ENCODE data around the gene BANP.

The BANP gene

DNA sequence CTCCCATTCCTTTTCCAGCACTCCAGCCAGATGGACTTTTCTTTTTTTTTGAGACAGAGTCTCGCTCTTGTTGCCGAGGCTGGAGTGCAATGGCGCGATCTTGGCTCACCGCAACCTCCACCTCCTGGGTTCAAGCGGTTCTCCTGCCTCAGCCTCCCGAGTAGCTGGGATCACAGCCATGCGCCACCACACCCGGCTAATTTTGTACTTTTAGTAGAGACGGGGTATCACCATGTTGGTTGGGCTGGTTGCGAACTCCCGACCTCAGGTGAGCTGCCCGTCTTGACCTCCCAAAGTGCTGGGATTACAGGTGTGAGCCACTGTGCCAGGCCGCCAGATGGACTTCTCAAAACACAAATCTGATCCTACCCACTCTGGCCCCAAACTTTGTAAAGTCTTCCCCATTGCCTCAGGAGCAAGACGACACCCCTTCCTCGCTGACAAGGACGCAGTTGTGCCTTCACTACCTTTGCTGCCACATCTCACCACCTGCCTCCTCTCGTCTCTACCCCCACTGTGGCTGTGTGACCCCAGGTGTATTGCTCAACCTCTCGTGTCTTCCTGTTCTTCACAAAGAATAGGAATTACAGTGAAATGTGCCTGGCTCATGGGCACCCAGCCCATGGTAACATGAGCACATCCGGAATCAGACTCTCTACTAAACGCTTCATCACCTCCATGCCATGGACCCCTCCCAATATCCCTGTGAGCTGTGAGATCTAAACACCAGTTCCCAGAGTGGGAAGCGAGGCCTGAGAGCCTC is 3.7 kb upstream of the BANP start:
- TF ChIP-seq, protein P1, sequence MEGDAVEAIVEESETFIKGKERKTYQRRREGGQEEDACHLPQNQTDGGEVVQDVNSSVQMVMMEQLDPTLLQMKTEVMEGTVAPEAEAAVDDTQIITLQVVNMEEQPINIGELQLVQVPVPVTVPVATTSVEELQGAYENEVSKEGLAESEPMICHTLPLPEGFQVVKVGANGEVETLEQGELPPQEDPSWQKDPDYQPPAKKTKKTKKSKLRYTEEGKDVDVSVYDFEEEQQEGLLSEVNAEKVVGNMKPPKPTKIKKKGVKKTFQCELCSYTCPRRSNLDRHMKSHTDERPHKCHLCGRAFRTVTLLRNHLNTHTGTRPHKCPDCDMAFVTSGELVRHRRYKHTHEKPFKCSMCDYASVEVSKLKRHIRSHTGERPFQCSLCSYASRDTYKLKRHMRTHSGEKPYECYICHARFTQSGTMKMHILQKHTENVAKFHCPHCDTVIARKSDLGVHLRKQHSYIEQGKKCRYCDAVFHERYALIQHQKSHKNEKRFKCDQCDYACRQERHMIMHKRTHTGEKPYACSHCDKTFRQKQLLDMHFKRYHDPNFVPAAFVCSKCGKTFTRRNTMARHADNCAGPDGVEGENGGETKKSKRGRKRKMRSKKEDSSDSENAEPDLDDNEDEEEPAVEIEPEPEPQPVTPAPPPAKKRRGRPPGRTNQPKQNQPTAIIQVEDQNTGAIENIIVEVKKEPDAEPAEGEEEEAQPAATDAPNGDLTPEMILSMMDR (IDR thresholded peaks at IDR 0.05; ENCODE audit: borderline replicate concordance, control extremely low read depth, extremely low read depth, insufficient read depth, missing control alignments): no peak
- DNase-seq (ENCODE audit: low spot score): no peak
- in situ Hi-C loops (cut with MboI; ENCODE audit: low sequenced_read_pairs, unreplicated experiment): no loop called here

DNA sequence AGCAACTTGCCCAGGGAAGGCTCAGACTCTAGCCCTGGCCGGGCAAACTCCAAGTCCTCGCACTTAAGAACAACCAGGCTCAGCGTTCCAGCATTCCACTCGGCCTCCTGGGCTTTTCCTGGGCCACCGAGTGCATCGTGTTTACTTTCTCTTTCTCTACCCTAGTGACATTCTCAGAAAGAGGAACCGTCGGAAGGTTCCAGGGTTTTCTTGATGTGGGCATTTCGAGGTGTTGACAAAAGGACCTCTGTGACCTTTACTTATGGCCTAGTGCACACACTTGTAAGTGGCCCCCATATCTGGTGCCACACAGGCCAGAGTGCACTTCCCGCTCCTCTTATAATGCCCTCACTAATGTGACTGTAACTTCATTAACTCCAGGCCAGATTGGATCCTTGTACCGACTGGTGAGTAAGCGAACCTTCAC is 3.1 kb upstream of the BANP start:
- DNase-seq (ENCODE audit: low spot score): no peak
- TF ChIP-seq, protein P1 (IDR thresholded peaks at IDR 0.05; ENCODE audit: borderline replicate concordance, control extremely low read depth, extremely low read depth, insufficient read depth, missing control alignments): no peak
- in situ Hi-C loops (cut with MboI; ENCODE audit: low sequenced_read_pairs, unreplicated experiment): no loop called here

DNA sequence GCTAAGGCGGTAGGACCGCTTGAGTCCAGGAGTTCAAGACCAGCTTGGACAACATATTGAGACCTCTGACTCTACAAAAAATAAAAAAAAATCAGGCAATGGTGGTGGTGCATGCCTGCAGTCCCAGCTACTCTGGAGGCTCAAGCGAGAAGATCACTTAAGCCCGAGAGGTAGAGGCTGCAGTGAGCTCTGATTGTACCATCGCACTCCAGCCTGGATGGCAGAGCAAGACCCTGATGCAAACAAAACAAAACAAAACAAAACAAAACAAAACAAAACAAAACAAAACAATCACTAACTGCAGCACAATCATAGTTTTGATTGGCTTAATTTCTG is 2.5 kb upstream of the BANP start:
- TF ChIP-seq, protein P1 (IDR thresholded peaks at IDR 0.05; ENCODE audit: borderline replicate concordance, control extremely low read depth, extremely low read depth, insufficient read depth, missing control alignments): no peak
- no peak for DNase-seq (ENCODE audit: low spot score)
- in situ Hi-C loops (cut with MboI; ENCODE audit: low sequenced_read_pairs, unreplicated experiment): no loop called here

DNA sequence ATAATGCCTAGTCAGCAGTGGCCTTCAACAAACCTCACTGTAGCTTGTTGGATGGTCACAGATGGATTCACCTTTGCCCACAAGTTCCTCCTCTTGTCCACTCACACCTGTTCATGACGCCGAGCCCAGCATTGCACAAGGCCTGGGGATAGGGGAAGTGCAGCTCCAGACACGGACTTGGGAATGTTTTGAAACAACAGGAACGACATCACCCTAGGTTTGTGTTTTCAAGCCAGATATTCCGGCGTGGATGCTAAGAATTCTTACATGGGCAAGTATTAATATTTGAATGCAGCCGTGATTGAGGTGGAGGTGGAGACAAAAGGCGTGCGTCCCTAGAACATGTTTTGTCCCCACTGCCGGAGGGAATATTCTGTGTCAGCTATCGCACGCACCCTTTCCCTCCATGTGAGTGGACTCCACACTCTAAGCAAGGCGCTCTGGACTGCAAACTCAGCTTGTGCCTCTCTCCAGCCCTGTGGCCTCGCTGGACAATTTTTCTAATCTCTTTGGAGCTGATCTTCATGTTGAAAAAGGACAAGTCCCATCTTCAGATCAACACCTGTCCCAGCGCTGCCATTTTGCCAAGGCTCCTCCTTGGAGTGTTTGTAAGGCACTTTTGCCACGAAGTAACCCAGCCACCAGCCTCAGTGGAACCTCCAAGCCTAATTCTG is 2.0 kb upstream of the BANP start:
- TF ChIP-seq, protein P1 (IDR thresholded peaks at IDR 0.05; ENCODE audit: borderline replicate concordance, control extremely low read depth, extremely low read depth, insufficient read depth, missing control alignments): no peak
- in situ Hi-C loops (cut with MboI; ENCODE audit: low sequenced_read_pairs, unreplicated experiment): no loop called here

DNA sequence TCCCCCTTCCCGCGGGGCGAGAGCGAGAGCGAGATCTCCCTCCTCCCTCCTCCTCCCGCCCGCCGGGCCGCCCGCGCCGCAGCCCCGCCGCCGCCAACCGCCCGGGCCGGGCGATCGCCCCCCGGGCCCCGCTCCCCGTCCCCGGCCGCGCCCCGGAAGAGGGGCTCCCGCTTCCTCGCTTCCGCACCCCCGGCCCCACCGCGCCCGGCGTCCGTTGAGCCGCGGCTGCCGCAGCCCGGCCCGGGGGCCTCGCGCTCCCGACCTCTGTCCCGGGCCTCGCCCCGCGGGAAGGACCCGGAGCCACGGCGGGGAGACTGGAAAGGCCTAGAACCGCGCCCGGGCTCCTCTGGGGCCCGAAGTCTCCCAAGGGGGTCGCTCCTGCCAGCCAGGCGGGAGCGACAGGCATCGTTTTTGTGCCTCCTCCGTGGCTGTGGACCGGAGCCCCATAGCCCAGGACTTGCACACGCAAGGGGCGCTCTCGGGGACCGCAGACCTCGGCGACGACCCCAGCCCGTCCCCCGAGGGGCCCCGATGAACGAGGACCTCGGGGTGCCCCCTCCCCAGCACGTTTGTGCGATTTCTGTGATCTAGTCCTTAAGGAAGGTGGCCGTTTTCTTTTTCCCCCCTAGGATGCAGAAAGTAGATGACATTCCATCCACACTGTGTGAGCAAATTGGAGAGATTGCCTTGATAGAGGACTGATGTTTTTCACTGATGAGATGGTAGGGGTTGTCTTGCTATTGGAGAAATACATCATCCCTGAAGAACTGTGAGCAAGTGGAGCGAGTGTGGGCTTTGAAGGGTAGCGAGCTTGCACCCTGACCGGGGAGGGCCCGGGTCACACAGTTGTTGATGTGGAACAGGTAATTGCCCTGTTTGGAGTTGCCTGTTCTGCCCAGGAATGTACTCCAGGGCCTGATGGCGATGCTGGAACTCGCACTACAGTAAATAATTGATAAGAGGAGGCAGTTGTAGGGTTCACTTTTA is 611 bp downstream of the BANP start:
- DNase-seq (ENCODE audit: low spot score): no peak
- TF ChIP-seq, protein P1 (IDR thresholded peaks at IDR 0.05; ENCODE audit: borderline replicate concordance, control extremely low read depth, extremely low read depth, insufficient read depth, missing control alignments): no peak

More for the DNA sequence above, 2.0 kb upstream of the BANP start:
- no peak for DNase-seq (ENCODE audit: low spot score)

DNA sequence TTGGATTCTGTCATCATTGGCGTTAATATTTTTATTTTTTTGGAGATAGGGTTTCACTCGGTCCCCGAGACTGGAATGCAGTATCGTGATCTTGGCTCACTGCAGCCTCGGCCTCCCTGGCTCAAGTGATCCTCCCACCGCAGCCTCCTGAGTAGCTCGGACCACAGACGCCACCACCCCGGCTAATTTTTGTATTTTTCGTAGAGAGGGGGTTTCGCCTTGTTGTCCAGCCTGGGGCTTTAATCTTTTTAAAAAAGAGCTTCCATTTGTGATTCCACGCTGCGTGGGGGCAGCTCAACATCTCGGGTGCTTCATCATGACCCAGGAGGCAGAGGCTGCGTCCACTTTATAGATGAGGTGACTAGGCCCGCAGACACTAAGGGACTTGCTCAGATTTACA is 1.5 kb downstream of the BANP start:
- DNase-seq (ENCODE audit: low spot score): no peak
- in situ Hi-C loops (cut with MboI; ENCODE audit: low sequenced_read_pairs, unreplicated experiment): no loop called here

More for the DNA sequence above, 611 bp downstream of the BANP start:
- in situ Hi-C loops (cut with MboI; ENCODE audit: low sequenced_read_pairs, unreplicated experiment): no loop called here

More for the DNA sequence above, 1.5 kb downstream of the BANP start:
- TF ChIP-seq, protein P1 (IDR thresholded peaks at IDR 0.05; ENCODE audit: borderline replicate concordance, control extremely low read depth, extremely low read depth, insufficient read depth, missing control alignments): no peak
